ENCODE results near the gene GOLGA1. TPM values are rescaled to one million over a fixed set of nuclear protein-coding genes. Genes with fewer than 3 reads are reported as not detected.
"Not testable (repeated sequence)": the region's sequence is repeated elsewhere in the genome, so short reads cannot be mapped to it uniquely, and the experiment has no call there.

GOLGA1 gene
- total RNA-seq, 1 donor: 8.5 TPM

DNA sequence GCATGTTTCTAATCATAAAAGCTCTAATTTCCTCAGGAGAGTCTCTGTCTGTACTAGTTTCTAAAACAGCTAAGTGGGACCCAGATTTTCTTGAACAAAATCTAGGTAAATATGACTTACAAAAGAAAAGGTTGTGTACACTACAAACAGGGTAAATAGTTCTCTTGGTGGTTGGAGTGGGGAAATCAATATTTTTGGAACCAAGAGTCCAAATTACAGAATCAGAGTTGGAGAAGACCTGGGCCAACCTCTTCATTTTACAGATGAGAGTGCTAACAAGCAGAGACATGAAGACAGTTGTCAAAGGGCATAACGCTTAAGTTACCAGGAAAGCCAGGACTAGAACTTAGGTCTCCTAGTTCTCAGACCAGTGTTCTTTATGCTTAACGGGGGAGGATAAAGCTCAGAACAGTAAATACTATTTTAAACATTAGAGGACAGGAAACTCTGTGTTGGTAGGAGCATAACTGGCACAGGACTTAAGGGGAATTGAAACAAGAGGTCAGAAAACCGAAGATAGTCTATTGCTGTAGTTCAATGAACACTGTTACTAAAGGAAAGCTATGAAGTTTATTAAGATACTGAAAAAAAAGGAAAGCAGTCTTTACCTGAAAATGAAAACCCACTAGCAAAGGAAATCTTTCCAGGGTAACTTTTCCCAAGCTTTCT lies 9.3 kb upstream of the GOLGA1 start:
- no peaks in the 10 kb centered on the region for H3K9me3 ChIP-seq (ENCODE audit: low read depth, low read length)
- H3K27me3 ChIP-seq (ENCODE audit: insufficient read depth, low read length): no peaks in the 10 kb centered on the region
- H3K4me3 ChIP-seq (ENCODE audit: low read length): no peak overlapping the region
- H3K4me1 ChIP-seq (ENCODE audit: insufficient read depth, low read length): peaks cover 5% of the 10 kb centered on the region

DNA sequence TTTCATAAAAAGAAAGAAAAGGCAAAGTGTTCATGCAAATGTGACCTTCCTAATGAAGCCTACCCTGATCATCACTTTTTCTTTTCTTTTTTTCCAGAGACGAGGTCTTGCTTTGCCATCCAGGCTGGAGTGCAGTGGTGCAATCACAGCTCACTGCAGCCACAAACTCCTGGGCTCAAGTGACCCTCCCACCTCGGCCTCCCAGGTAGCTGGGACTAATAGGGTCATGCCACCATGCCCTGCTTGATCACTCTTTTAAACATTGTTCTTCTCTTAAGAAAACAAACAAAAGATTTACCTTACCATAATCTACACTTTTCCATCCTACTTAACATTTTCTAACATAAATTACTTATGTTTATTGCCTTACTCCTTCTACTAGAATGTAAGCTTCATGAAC lies 8.5 kb upstream of the GOLGA1 start:
- Histone ChIP-seq H3K4me3 (ENCODE audit: low read length) (no peak overlapping the region), H3K9me3 (ENCODE audit: low read depth, low read length) (no peaks in the 10 kb centered on the region), H3K4me1 (ENCODE audit: insufficient read depth, low read length) (peaks cover 5% of the 10 kb centered on the region), H3K27me3 (ENCODE audit: insufficient read depth, low read length) (no peaks in the 10 kb centered on the region)

DNA sequence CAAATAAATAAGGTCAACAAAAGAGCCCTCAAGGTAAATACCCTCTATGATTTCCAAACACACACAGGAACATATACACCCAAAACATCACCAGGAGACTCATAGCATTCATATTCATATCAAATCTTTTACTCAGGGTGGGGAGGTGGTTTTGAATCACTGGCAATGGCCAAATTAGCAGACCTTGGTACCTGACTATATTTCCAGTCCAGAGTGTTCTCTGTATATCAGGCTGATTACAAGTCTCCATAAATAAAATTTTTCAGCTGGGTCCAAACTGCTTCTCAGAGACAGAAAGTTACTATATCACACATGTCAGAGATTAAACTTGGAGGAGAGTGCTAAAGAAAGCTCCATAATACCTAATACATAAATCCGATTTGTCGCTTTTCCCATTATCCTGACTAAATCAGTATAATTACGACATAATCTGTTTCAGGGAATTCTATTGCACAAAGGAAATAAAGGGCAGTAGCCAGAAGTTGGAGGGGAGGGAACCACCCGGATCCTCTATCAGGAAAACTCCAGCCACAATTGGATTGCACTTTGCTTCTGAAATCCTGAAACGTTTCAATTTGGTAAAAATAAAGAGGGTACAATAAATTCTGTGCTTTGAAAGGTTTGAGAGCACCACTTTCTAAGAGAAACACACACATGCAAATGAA lies 7.0 kb upstream of the GOLGA1 start:
- Histone ChIP-seq H3K4me3 (ENCODE audit: low read length) (no peak overlapping the region), H3K4me1 (ENCODE audit: insufficient read depth, low read length) (peaks cover 5% of the 10 kb centered on the region), H3K27me3 (ENCODE audit: insufficient read depth, low read length) (no peaks in the 10 kb centered on the region), H3K9me3 (ENCODE audit: low read depth, low read length) (no peaks in the 10 kb centered on the region)

DNA sequence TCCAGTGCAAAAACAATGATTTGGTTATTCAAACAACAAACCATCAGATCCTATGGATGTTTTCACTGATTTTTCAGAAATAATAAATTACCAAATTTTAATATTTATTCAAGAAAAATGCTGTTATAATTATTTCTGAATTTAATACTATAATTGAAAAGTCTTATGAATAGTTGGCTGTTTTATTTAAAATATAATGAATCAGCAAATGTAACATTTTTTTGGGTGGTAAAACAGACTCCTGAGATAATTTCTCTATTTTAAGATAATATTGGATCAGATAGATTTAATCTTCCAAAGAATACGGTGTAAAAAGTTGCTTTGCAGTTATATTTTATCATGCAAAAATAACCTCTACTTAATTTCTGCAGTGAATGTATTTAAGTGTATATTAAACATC lies 5.3 kb upstream of the GOLGA1 start:
- Histone ChIP-seq H3K4me1 (ENCODE audit: insufficient read depth, low read length) (peaks cover 13% of the 10 kb centered on the region), H3K9me3 (ENCODE audit: low read depth, low read length) (no peaks in the 10 kb centered on the region), H3K27me3 (ENCODE audit: insufficient read depth, low read length) (no peaks in the 10 kb centered on the region), H3K4me3 (ENCODE audit: low read length) (no peak overlapping the region)

DNA sequence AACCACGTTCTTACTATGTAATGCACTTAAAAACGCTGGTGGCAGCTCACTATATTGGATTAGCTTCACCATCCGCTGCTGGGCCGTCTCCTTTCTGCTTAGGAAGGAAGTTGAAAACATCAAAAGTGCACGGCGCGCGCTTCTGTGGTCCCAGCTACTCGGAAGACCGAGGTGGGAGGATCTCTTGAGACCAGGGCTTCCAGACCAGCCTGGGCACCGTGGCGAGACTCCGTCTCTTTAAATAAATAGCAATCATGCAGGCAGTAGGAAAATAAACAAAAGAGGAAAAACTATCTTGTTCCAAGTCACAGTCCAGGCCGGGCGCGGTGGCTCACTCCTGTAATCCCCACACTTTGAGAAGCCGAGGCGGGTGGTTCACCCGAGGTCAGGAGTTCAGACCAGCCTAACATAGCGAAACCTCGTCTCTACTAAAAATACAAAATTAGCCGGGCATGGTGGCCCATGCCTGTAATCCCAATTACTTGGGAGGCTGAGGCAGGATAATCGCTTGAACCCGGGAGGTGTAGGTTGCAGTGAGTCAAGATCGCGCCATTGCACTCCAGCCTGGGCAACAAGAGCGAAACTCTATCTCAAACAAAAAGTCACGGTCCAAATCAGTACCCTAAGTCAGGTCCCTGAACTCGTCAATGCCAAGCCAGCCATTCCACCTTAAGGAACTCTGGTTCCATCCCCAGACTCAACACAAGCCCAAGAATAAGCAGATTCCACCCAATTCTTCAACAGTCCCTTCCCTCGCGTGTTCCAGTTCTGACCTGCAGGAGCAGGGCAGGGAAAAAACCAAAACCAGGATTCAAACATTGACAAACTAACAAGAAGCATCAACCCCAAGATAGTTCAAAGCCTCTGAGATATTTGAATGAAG lies 1.0 kb upstream of the GOLGA1 start:
- Histone ChIP-seq H3K4me3 (ENCODE audit: low read length) (peak overlapping the region; percentile 81), H3K9me3 (ENCODE audit: low read depth, low read length) (no peaks in the 10 kb centered on the region), H3K27me3 (ENCODE audit: insufficient read depth, low read length) (no peaks in the 10 kb centered on the region), H3K4me1 (ENCODE audit: insufficient read depth, low read length) (peaks cover 20% of the 10 kb centered on the region)

DNA sequence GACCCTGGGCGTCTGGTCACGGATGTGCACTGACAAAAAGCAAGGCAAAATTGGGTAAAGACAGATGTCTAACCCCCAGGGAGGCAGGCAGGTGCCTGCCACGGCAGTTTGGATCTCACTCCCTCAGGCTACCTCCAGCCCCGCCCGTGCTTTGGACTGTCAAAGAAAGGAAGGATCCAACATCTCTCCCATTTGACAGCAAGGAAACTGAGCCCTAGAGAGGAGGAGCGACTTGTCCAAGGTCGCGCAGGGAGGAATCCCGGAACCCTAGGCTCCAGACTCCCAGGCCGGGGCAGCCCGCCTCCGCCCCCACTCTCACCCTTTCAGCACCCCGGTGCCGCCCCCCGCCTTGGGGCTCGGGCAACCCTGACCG lies 376 bp downstream of the GOLGA1 start:
- Histone ChIP-seq H3K27me3 (ENCODE audit: insufficient read depth, low read length) (no peaks in the 10 kb centered on the region), H3K4me3 (ENCODE audit: low read length) (peak overlapping the region; percentile 81), H3K4me1 (ENCODE audit: insufficient read depth, low read length) (peaks cover 20% of the 10 kb centered on the region), H3K9me3 (ENCODE audit: low read depth, low read length) (no peaks in the 10 kb centered on the region)

DNA sequence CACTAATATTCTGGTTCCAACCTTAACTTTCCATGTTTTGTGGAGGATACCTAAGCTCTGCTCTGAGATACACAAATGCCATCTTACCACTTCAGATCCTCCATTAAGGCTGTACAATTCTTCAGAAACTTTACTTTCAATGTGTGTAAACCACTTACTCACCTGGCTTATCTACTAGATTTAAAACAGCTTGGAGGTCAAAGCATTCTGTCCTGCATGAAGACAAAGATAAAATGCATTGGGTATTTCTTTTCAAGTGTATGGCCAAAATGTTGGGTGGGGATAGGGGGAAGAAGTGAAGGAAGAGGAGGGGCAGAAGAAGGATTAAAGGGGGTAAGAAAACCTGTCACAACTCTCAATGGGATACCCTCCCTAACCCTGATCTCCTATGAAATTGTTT lies 939 bp downstream of the GOLGA1 start:
- H3K4me3 ChIP-seq (ENCODE audit: low read length): peak overlapping the region; percentile 81

DNA sequence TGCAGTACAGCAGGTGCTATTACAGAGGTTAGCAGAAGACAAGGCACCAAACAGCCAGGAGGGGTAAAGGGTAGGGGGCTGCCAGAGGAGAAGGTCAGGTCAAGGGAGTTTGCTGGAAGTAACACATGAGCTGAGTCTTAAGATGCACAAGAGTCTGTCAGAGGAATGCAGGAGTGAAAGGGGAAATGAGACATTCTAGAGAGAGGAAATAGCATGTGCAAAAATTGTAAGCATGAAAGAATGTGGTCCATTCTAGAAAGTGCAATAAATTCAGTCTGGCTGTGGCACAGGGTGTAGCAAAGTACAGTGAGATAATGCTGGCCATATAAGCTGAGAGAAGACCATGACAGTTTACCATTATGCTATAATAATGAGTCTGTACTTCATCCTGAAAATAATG lies 6.6 kb downstream of the GOLGA1 start:
- Histone ChIP-seq H3K27me3 (ENCODE audit: insufficient read depth, low read length) (no peaks in the 10 kb centered on the region), H3K4me1 (ENCODE audit: insufficient read depth, low read length) (peaks cover 26% of the 10 kb centered on the region), H3K4me3 (ENCODE audit: low read length) (no peak overlapping the region), H3K9me3 (ENCODE audit: low read depth, low read length) (no peaks in the 10 kb centered on the region)

More for the DNA sequence above, 939 bp downstream of the GOLGA1 start:
- no peaks in the 10 kb centered on the region for H3K9me3 ChIP-seq (ENCODE audit: low read depth, low read length)
- peaks cover 20% of the 10 kb centered on the region for H3K4me1 ChIP-seq (ENCODE audit: insufficient read depth, low read length)
- no peaks in the 10 kb centered on the region for H3K27me3 ChIP-seq (ENCODE audit: insufficient read depth, low read length)

DNA sequence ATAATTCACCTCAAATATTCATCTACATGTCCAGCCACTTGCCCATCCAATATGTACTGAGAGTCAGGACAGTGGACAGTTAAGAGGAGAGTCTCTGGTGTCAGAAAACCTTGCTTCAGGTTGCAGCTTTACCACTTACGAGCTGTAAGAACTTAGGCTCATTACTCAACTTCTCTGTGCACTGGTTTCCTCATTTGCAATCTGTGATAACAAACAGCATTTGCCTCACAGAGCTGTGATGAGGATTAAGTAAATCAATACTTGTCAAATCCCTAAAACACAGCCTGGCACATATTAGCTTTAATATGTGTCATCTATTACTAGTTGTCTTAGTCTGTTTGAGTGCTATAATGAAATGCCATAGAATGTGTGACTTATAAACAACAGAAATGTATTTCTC lies 8.6 kb downstream of the GOLGA1 start:
- Histone ChIP-seq H3K27me3 (ENCODE audit: insufficient read depth, low read length) (no peaks in the 10 kb centered on the region), H3K9me3 (ENCODE audit: low read depth, low read length) (no peaks in the 10 kb centered on the region), H3K4me1 (ENCODE audit: insufficient read depth, low read length) (peaks cover 22% of the 10 kb centered on the region), H3K4me3 (ENCODE audit: low read length) (no peak overlapping the region)

DNA sequence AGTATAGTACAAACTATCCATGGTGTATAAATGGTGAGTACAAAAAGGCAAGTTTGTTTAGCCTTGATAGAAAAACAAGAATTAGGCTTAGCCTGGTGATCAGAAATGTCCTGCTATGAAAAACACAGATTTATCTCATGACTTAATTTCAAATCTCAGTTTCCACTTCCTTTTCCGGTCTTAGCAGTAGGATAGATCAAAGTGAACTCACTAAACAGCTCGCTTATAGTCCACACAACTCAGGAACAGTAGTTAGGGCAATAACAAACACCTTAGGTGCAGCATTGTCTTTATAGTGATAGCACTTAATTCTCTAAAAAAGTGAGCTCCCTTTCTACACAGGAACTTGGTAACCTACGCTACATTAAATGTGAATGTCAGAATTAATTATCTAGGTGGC lies 11.4 kb downstream of the GOLGA1 start:
- peaks cover 17% of the 10 kb centered on the region for H3K4me1 ChIP-seq (ENCODE audit: insufficient read depth, low read length)
- no peak overlapping the region for H3K4me3 ChIP-seq (ENCODE audit: low read length)
- no peaks in the 10 kb centered on the region for H3K9me3 ChIP-seq (ENCODE audit: low read depth, low read length)
- H3K27me3 ChIP-seq (ENCODE audit: insufficient read depth, low read length): no peaks in the 10 kb centered on the region

DNA sequence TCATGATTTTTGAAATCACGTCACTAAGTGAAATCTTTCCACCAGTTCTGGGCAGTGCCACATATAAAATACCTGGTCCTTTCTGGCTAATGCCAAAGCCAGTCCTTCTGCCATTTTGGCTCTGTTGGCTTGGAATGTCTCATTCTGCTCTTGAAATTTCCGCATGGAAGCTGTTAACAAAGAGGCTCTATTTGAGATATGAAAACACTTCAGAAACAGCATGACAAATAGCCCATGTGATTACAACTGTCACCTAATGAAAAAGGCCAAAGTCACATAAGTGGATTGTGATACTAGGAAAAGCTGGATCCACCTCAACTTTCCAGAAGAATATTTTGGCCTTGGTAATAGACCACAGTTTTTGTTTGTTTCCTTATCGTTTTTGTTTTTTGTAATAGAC lies 12.8 kb downstream of the GOLGA1 start:
- Histone ChIP-seq H3K4me3 (ENCODE audit: low read length) (no peak overlapping the region), H3K27me3 (ENCODE audit: insufficient read depth, low read length) (no peaks in the 10 kb centered on the region), H3K9me3 (ENCODE audit: low read depth, low read length) (no peaks in the 10 kb centered on the region)

DNA sequence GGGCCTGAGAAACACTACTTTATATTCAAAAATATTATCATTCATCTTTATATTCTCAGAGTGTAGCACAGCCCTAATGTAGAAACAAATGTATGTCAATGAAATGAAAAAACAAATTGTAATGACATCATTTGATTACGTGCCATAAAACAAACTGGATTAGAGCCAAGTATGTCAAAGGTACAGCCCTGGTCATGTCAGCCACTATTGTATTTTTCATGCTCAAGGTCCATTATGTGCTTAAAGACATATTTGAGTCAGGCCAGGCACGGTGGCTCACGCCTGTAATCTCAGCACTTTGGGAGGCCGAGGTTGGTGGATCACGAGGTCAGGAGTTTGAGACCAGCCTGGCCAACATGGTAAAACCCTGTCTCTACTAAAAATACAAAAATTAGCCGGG lies 20.5 kb downstream of the GOLGA1 start:
- not testable (repeated sequence) for H3K4me3 ChIP-seq (ENCODE audit: low read length); H3K9me3 ChIP-seq (ENCODE audit: low read depth, low read length); H3K27me3 ChIP-seq (ENCODE audit: insufficient read depth, low read length); H3K4me1 ChIP-seq (ENCODE audit: insufficient read depth, low read length)

More for the DNA sequence above, 12.8 kb downstream of the GOLGA1 start:
- peaks cover 12% of the 10 kb centered on the region for H3K4me1 ChIP-seq (ENCODE audit: insufficient read depth, low read length)

DNA sequence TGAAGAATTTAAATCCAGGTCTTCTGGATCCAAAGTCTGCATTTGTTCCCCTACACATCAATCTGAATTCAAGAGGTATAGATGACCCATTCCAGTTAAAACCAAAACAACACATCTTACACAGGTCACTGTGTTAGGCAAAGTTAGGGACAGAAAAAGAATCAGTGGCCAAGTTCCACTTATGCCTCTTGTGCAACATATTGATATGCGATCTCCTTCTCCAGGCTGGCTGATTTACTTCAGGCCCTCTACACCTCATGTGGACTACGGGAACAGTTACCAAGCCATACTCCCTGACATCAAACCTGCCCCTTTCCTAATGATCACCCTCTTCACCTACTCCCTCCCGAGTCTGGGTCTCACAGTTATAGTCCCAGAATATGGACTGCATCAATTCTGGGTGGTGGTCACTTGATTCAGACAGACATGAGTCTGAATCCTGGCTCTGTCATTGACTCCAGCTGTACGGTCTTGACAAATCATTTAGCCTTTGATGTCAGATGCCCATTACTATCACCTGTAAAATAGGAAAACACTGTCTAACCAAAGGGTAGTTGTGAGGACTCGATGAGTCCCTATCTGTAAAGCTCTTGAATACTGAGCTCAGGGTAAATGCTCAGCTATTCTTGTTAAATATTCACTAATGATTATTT lies 26.0 kb downstream of the GOLGA1 start:
- Histone ChIP-seq H3K4me3 (ENCODE audit: low read length) (no peak overlapping the region), H3K9me3 (ENCODE audit: low read depth, low read length) (no peaks in the 10 kb centered on the region), H3K4me1 (ENCODE audit: insufficient read depth, low read length) (no peaks in the 10 kb centered on the region), H3K27me3 (ENCODE audit: insufficient read depth, low read length) (no peaks in the 10 kb centered on the region)

DNA sequence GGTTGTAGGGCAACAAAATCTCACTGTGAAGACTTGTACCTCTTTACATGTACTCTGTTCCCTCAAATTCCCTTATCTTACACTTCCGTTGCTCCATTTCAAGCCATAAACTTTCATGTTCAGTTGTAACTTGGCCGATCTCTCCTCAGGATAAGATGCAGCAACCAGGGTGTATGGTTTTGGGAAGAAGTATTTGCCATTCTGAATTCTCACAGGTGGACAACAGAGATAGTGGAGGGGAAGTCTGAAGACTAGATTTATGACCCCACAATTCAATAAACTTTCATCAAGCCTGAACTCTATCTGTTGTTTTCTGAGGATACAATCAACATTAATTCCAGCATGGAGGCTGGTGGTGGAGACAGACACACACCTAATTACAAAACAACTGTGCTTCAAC lies 27.5 kb downstream of the GOLGA1 start:
- Histone ChIP-seq H3K27me3 (ENCODE audit: insufficient read depth, low read length) (no peaks in the 10 kb centered on the region), H3K4me3 (ENCODE audit: low read length) (no peak overlapping the region), H3K9me3 (ENCODE audit: low read depth, low read length) (no peaks in the 10 kb centered on the region), H3K4me1 (ENCODE audit: insufficient read depth, low read length) (no peaks in the 10 kb centered on the region)

DNA sequence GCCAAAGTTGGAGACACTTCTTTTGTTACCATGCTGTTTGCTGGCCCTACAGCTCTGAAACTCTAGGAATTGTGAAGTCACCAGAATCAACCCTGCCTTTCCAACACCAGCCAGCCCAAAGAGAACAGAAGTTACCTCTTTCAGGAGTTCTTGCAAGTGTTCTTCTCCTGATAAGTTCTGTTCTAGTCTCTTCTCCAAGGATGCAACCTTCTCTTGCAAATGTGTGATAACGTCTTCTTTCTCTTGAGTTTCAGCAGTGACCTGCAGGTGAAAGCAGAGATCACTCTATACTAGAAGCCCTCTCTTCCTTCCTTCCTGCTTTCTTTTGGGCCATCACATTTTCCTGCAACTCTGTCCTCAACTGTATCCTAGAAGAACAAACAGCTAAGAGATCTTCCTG lies 29.1 kb downstream of the GOLGA1 start:
- H3K4me1 ChIP-seq (ENCODE audit: insufficient read depth, low read length): no peaks in the 10 kb centered on the region
- H3K27me3 ChIP-seq (ENCODE audit: insufficient read depth, low read length): no peaks in the 10 kb centered on the region
- H3K9me3 ChIP-seq (ENCODE audit: low read depth, low read length): no peaks in the 10 kb centered on the region
- no peak overlapping the region for H3K4me3 ChIP-seq (ENCODE audit: low read length)
